ENCODE measurements around the gene HASPIN. TPM values are rescaled to one million over a fixed set of nuclear protein-coding genes. Genes with fewer than 3 reads are reported as not detected.

HASPIN gene
- total and polyA plus RNA-seq, 4 donors: 0.24 to 1.1 (median 0.51) TPM

DNA sequence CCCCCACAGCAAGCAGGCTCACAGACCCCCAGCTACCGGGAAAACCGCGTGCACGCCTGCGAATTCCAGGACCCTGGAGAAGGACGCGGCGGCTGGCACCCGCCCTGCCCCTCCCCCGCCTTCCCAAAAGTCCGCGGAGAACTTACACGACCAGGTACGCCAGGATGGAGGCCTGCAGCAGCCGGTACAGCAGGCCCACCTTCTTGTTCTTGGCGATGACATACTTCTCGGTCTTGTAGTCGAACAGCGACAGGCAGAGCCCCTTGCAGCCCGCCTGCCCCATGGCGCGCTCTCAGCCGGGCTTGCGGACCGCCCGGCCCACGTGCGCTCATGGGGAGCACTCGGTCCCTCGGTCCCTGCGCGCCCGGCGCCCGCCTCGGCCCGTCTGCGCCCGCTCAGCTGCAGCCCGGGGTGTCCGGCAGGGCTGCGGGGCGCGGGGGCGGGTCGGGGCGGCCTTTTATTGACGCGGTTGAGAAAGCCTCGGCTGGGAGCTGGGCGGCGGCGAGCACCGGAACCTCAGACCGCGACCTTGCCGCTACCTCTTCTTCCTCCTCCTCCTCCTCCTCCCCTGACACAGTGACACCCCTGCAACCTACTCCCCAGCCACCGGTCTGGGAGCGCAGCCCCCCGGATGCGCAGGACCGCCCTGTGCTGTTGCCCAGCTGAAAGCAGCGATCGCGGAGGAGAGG is 27.8 kb upstream of the HASPIN start, which contains the start of gene P2RX5:
TSS of gene P2RX5 (minus strand) at position 433 of the 689 bp plus-strand sequence. CDS start at position 283, 150 bp downstream.
- WGBS, 2 donors: 1% methylated on average over 50 to 65 of the region's 65 CpGs
- Histone ChIP-seq H3K9me3 (ENCODE audit: control insufficient read depth in 4 of 4, insufficient read depth in 3 of 4, low read length in 3 of 4) (peaks cover 0 to 10% (median 3%) of the 10 kb centered on the region in 4 donors), H3K9ac (ENCODE audit: insufficient read depth in 1 of 2, low read length in 2 of 2) (no peak within 1 kb of the TSS), H3K36me3 (ENCODE audit: control insufficient read depth in 4 of 4, insufficient read depth in 4 of 4, low read length in 4 of 4) (no peaks in the 10 kb centered on the region), H3K27ac (ENCODE audit: low read depth in 1 of 2, low read length in 1 of 2) (peak within 1 kb of the TSS in 1 of 2 donors; percentile 84), H3K4me1 (ENCODE audit: control insufficient read depth in 5 of 5, insufficient read depth in 5 of 5, low read length in 5 of 5) (peaks cover 0 to 7% (median 0%) of the 10 kb centered on the region in 5 donors), H3K27me3 (ENCODE audit: control insufficient read depth in 3 of 3, insufficient read depth in 3 of 3, low read length in 2 of 3) (peaks cover 3 to 57% (median 36%) of the 10 kb centered on the region in 3 donors), H3K4me3 (peak within 1 kb of the TSS; percentile 11)
- ATAC-seq (ENCODE audit: insufficient read depth, low FRiP score) (peak; percentile 51), DNase-seq (peak; percentile 16 to 28 (median 27))
- TF ChIP-seq, protein P1, sequence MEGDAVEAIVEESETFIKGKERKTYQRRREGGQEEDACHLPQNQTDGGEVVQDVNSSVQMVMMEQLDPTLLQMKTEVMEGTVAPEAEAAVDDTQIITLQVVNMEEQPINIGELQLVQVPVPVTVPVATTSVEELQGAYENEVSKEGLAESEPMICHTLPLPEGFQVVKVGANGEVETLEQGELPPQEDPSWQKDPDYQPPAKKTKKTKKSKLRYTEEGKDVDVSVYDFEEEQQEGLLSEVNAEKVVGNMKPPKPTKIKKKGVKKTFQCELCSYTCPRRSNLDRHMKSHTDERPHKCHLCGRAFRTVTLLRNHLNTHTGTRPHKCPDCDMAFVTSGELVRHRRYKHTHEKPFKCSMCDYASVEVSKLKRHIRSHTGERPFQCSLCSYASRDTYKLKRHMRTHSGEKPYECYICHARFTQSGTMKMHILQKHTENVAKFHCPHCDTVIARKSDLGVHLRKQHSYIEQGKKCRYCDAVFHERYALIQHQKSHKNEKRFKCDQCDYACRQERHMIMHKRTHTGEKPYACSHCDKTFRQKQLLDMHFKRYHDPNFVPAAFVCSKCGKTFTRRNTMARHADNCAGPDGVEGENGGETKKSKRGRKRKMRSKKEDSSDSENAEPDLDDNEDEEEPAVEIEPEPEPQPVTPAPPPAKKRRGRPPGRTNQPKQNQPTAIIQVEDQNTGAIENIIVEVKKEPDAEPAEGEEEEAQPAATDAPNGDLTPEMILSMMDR (IDR thresholded peaks at IDR 0.05; ENCODE audit: control extremely low read depth, extremely low read depth): no peak

DNA sequence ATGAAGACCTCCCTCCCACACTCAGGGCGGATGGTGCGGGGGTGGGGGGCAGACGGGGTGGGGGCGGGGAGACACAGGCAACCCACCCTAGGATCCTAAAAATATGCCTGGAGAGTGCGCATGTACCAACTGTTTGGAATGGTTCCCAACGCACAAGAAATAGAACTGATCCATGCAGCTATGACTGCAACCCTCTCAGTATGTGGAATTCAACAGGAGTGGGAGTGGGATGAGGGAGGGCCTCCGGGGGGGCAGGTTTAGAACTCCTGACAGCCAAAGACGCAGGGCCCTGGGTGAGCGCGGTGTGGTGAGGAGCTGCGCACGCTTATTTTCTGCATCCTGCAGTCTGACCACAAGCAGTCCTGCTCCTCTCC is 26.6 kb upstream of the HASPIN start:
- H3K27me3 ChIP-seq (ENCODE audit: control insufficient read depth in 3 of 3, insufficient read depth in 3 of 3, low read length in 2 of 3): peaks cover 0 to 57% (median 36%) of the 10 kb centered on the region in 3 donors

DNA sequence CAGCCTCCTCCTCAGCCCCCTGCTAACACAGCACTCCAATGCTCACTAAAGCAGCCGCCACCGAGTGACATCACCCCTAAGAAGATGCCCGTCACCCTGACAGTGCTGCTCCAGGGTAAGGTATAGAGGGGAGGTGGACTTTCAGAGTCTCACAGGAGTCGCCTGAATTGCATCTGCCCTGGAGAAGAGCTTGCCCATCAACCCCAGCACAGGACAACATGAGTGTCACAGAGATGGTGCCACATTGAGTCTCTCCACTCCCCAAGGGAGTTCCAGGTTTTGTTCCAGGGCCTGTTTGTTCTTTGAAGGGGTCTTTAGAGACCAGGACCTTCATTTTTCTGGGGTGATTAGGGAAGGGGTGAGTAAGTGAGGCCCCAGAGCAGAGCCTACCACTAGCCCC is 25.6 kb upstream of the HASPIN start:
- 83 to 97% methylated on average over 4 of the region's 4 CpGs for WGBS, 2 donors
- Histone ChIP-seq H3K4me1 (ENCODE audit: control insufficient read depth in 5 of 5, insufficient read depth in 5 of 5, low read length in 5 of 5) (peaks cover 0 to 7% (median 0%) of the 10 kb centered on the region in 5 donors), H3K27ac (ENCODE audit: low read depth in 1 of 2, low read length in 1 of 2) (no peak overlapping the region), H3K4me3 (no peak overlapping the region), H3K9me3 (ENCODE audit: control insufficient read depth in 4 of 4, insufficient read depth in 3 of 4, low read length in 3 of 4) (peaks cover 0 to 12% (median 3%) of the 10 kb centered on the region in 4 donors), H3K36me3 (ENCODE audit: control insufficient read depth in 4 of 4, insufficient read depth in 4 of 4, low read length in 4 of 4) (no peaks in the 10 kb centered on the region), H3K27me3 (ENCODE audit: control insufficient read depth in 3 of 3, insufficient read depth in 3 of 3, low read length in 2 of 3) (peaks cover 0 to 50% (median 34%) of the 10 kb centered on the region in 3 donors), H3K9ac (ENCODE audit: insufficient read depth in 1 of 2, low read length in 2 of 2) (no peak overlapping the region)
- no peak for DNase-seq
- ATAC-seq (ENCODE audit: insufficient read depth, low FRiP score): no peak
- TF ChIP-seq, protein P1 (IDR thresholded peaks at IDR 0.05; ENCODE audit: control extremely low read depth, extremely low read depth): no peak

More for the DNA sequence above, 26.6 kb upstream of the HASPIN start:
- no peak overlapping the region for H3K27ac ChIP-seq (ENCODE audit: low read depth in 1 of 2, low read length in 1 of 2)
- peaks cover 0 to 7% (median 0%) of the 10 kb centered on the region in 5 donors for H3K4me1 ChIP-seq (ENCODE audit: control insufficient read depth in 5 of 5, insufficient read depth in 5 of 5, low read length in 5 of 5)
- peaks cover 0 to 10% (median 3%) of the 10 kb centered on the region in 4 donors for H3K9me3 ChIP-seq (ENCODE audit: control insufficient read depth in 4 of 4, insufficient read depth in 3 of 4, low read length in 3 of 4)
- no peak for DNase-seq
- no peak for ATAC-seq (ENCODE audit: insufficient read depth, low FRiP score)
- H3K4me3 ChIP-seq: no peak overlapping the region
- H3K9ac ChIP-seq (ENCODE audit: insufficient read depth in 1 of 2, low read length in 2 of 2): no peak overlapping the region
- 51 to 64% methylated on average over 11 to 12 of the region's 12 CpGs for WGBS, 2 donors
- no peaks in the 10 kb centered on the region for H3K36me3 ChIP-seq (ENCODE audit: control insufficient read depth in 4 of 4, insufficient read depth in 4 of 4, low read length in 4 of 4)
- TF ChIP-seq, protein P1 (IDR thresholded peaks at IDR 0.05; ENCODE audit: control extremely low read depth, extremely low read depth): no peak

Measured in lung (tissue), 12 donors.